HepG2 (cell line): ENCODE data around the gene ADAMTS14. TPM values are rescaled to one million over a fixed set of nuclear protein-coding genes. Genes with fewer than 3 reads are reported as not detected.

Source experiments
- ATAC-seq: fragments of 200-7000 bp; cut with Tn5 transposase; 3 replicates; pipeline ENCODE4 v1.9.1; 2020; ENCODE audit warnings: mild to moderate bottlenecking, moderate library complexity
- BruUV-seq: library from RNA; stranded (reverse); fragments of 400-500 nt; replicated peaks from 2 replicates; lab custom pipeline; 2021; lab: Mats Ljungman, UMichigan
- CTCF ChIA-PET: fragments of 300-600 bp; formaldehyde crosslinking; extraction: SDS; loops from one replicate; lab custom pipeline; 2021; ENCODE audit warnings: low total read pairs, inconsistent platforms, low intra/inter-chr PET ratio; lab: Yijun Ruan, JAX
- POLR2A ChIA-PET: fragments of 350-600 bp; sonication (Branson Sonifier 250); formaldehyde crosslinking; loops from one replicate; lab custom pipeline; 2020; ENCODE audit warnings: antibody characterized with exemption, inconsistent platforms; lab: Yijun Ruan, JAX
- DNase-seq: peaks from one replicate; pipeline ENCODE4 v3.0.0-alpha.2; 2015; ENCODE audit warnings: low spot score
- FAIRE-seq: peaks from 3 replicates; lab custom pipeline; 2011; peaks lifted over from hg19 to GRCh38; lab: Jason Lieb, UNC
- H2AFZ ChIP-seq: one replicate; pipeline ENCODE4 v1.6.1; 2011; ENCODE audit warnings: low read length, inconsistent platforms
- H3K27ac ChIP-seq: fragments of 300-600 bp; 3 replicates; pipeline ENCODE4 v1.8.0; 2011; ENCODE audit warnings: mixed run types, mild to moderate bottlenecking, mixed read lengths, low read length, inconsistent platforms; ENCODE audit not compliant: insufficient read depth; ENCODE audit errors: extremely low read length
- H3K27me3 ChIP-seq, 2 experiments: fragments of 200-600 bp in 1 of 2; 2 replicates in 1 of 2; 3 replicates in 1 of 2; pipeline versions ENCODE4 v1.6.0 to v1.8.0; 2011; ENCODE audit warnings: low read length in 2 of 2, mild to moderate bottlenecking in 2 of 2, moderate library complexity in 2 of 2, inconsistent platforms in 1 of 2; ENCODE audit not compliant: insufficient read depth in 2 of 2, control insufficient read depth in 1 of 2
- H3K36me3 ChIP-seq, 2 experiments: fragments of 200-600 bp in 1 of 2; replicated peaks in 1 of 2; 2 replicates in 1 of 2; 3 replicates in 1 of 2; pipeline versions ENCODE4 v1.5.1 to v1.8.0; 2011; ENCODE audit warnings: low read length in 2 of 2, inconsistent platforms in 1 of 2; ENCODE audit not compliant: insufficient read depth in 2 of 2, control insufficient read depth in 1 of 2
- H3K4me1 ChIP-seq: 2 replicates; pipeline ENCODE4 v1.5.1; 2012; ENCODE audit warnings: low read length, inconsistent platforms; ENCODE audit not compliant: insufficient read depth
- H3K4me2 ChIP-seq: 2 replicates; pipeline ENCODE4 v1.6.0; 2011; ENCODE audit warnings: low read depth, low read length, inconsistent platforms
- H3K4me3 ChIP-seq, 3 experiments: fragments of 200-600 bp in 1 of 3; sonication (generic), shearing (Covaris generic) in 1 of 3; replicated peaks in 1 of 3; 2 replicates each; pipeline ENCODE4 v1.5.1; 2011 to 2016; ENCODE audit warnings: low read length in 3 of 3, inconsistent platforms in 2 of 3, low read depth in 2 of 3, mild to moderate bottlenecking in 2 of 3, control low read depth in 1 of 3, mixed read lengths in 1 of 3; ENCODE audit not compliant: insufficient read depth in 1 of 3
- H3K79me2 ChIP-seq: one replicate; pipeline ENCODE4 v1.6.1; 2011; ENCODE audit warnings: low read length, inconsistent platforms; ENCODE audit not compliant: insufficient read depth
- H3K9ac ChIP-seq: 2 replicates; pipeline ENCODE4 v1.6.0; 2011; ENCODE audit warnings: mild to moderate bottlenecking, low read depth, low read length, inconsistent platforms; ENCODE audit not compliant: insufficient read depth
- H3K9me3 ChIP-seq: 2 replicates; pipeline ENCODE4 v1.5.1; 2012; ENCODE audit warnings: mild to moderate bottlenecking, low read length
- H4K20me1 ChIP-seq: 2 replicates; pipeline ENCODE4 v1.6.0; 2011; ENCODE audit warnings: inconsistent platforms, mild to moderate bottlenecking, low read length, moderate library complexity; ENCODE audit not compliant: insufficient read depth
- ESRRA ChIP-seq: sonication (generic); formaldehyde crosslinking; IDR thresholded peaks from 2 replicates; pipeline ENCODE4 v1.5.1; 2020; ENCODE audit warnings: mild to moderate bottlenecking, low read depth, missing genetic modification reagents
- FOSL1 ChIP-seq: sonication (generic); formaldehyde crosslinking; IDR thresholded peaks from 2 replicates; pipeline ENCODE4 v1.9.0; 2021; ENCODE audit warnings: missing genetic modification reagents, borderline replicate concordance
- JUN ChIP-seq: sonication (generic); formaldehyde crosslinking; IDR thresholded peaks from 2 replicates; pipeline ENCODE4 v1.4.0; 2020; ENCODE audit warnings: mild to moderate bottlenecking, missing genetic modification reagents
- NR2F1 ChIP-seq, 2 experiments: fragments of 450-650 bp in 1 of 2; formaldehyde crosslinking in 1 of 2; IDR thresholded peaks; 2 replicates each; pipeline versions ENCODE4 v1.5.0 to v1.6.1; 2016 to 2020; ENCODE audit warnings: mild to moderate bottlenecking in 1 of 2, missing compliant biosample characterization in 1 of 2, missing genetic modification reagents in 1 of 2, moderate library complexity in 1 of 2
- PITX1 ChIP-seq: sonication (generic); formaldehyde crosslinking; IDR thresholded peaks from 2 replicates; pipeline ENCODE4 v1.5.1; 2020; ENCODE audit warnings: mild to moderate bottlenecking, missing genetic modification reagents
- RFXANK ChIP-seq: IDR thresholded peaks from 2 replicates; pipeline ENCODE4 v1.6.1; 2016
- STAG1 ChIP-seq: sonication (generic); formaldehyde crosslinking; IDR thresholded peaks from 2 replicates; pipeline ENCODE4 v1.4.0; 2020; ENCODE audit warnings: missing genetic modification reagents
- ZBTB7A ChIP-seq: sonication (generic); formaldehyde crosslinking; IDR thresholded peaks from 2 replicates; pipeline ENCODE4 v1.8.0; 2022; ENCODE audit warnings: mild to moderate bottlenecking, missing genetic modification reagents
- ZEB1 ChIP-seq: IDR thresholded peaks from 2 replicates; pipeline ENCODE4 v1.6.1; 2012; ENCODE audit warnings: mild to moderate bottlenecking, low read depth, inconsistent platforms; ENCODE audit not compliant: insufficient replicate concordance
- ZNF136 ChIP-seq: sonication (generic); formaldehyde crosslinking; IDR thresholded peaks from 2 replicates; pipeline ENCODE4 v1.8.1; 2022; ENCODE audit warnings: low read depth, mild to moderate bottlenecking, moderate library complexity, missing genetic modification reagents
- ZNF451 ChIP-seq: sonication (generic); formaldehyde crosslinking; IDR thresholded peaks from 2 replicates; pipeline ENCODE4 v1.5.0; 2020; ENCODE audit warnings: mild to moderate bottlenecking, missing genetic modification reagents
- ZNF546 ChIP-seq: sonication (generic); formaldehyde crosslinking; conservative IDR thresholded peaks from 2 replicates; pipeline ENCODE4 v1.8.1; 2023; ENCODE audit warnings: mild to moderate bottlenecking, missing genetic modification reagents
- WGBS: methylation state at CpG from one replicate; pipeline ENCODE4 v1.1.6; 2017; ENCODE audit warnings: low lambda C conversion rate; 5-methylcytosine and 5-hydroxymethylcytosine counted together
- in situ Hi-C: cut with HindIII; loops from 2 replicates; pipeline ENCODE4 v1.10.0; 2017; ENCODE audit warnings: low pct_unique_long_range_greater_than_20kb; ENCODE audit not compliant: extremely low pct_ligation_motif_present
- intact Hi-C: fragments of 100-400 bp; cut with micrococcal nuclease; formaldehyde crosslinking; loops from one replicate; pipeline ENCODE4 v1.10.0; 2022; ENCODE audit not compliant: unreplicated experiment
- polyA plus RNA-seq, 8 experiments: library from polyadenylated mRNA; depleted of rRNA in 3 of 8; stranded (reverse) in 7 of 8; unstranded in 1 of 8; fragments of >200 nt; fragmentation: Illumina TruSeq in 4 of 8; extraction: Trizol in 4 of 8; gene quantifications; 2 replicates each; pipeline versions ENCODE4 v1.2.1 to v1.2.3, GENCODE V29; 2011 to 2016; ENCODE audit warnings: low read depth in 4 of 8, missing spikeins in 1 of 8, mixed read lengths in 1 of 8; ENCODE audit not compliant: insufficient read depth in 1 of 8
- total RNA-seq, 5 experiments: library from RNA; depleted of rRNA; stranded (reverse); fragments of >200 nt; fragmentation: Illumina TruSeq; extraction: Trizol; gene quantifications; 2 replicates each; pipeline ENCODE4 v1.2.3, GENCODE V29; 2016; ENCODE audit warnings: low read depth in 1 of 5
- TF ChIP-seq, protein P1 (sequence below): sonication (generic); formaldehyde crosslinking; IDR thresholded peaks from 2 replicates; pipeline ENCODE4; 2020; ENCODE audit warnings: missing genetic modification reagents, mild to moderate bottlenecking, borderline replicate concordance
- TF ChIP-seq, protein P2 (sequence below): sonication (generic); formaldehyde crosslinking; IDR thresholded peaks from 2 replicates; pipeline ENCODE4 v1.4.0; 2020; ENCODE audit warnings: missing genetic modification reagents, borderline replicate concordance
- TF ChIP-seq, protein P3 (sequence below): sonication (generic); formaldehyde crosslinking; conservative IDR thresholded peaks from 2 replicates; pipeline ENCODE4 v1.4.0; 2020; ENCODE audit warnings: missing genetic modification reagents

ADAMTS14 gene
- total and polyA plus RNA-seq, 2 of the 13 experiments (the other 11 are each of a cell fraction or from before 2014, with no cell fraction given): 0.04 to 0.07 TPM

DNA sequence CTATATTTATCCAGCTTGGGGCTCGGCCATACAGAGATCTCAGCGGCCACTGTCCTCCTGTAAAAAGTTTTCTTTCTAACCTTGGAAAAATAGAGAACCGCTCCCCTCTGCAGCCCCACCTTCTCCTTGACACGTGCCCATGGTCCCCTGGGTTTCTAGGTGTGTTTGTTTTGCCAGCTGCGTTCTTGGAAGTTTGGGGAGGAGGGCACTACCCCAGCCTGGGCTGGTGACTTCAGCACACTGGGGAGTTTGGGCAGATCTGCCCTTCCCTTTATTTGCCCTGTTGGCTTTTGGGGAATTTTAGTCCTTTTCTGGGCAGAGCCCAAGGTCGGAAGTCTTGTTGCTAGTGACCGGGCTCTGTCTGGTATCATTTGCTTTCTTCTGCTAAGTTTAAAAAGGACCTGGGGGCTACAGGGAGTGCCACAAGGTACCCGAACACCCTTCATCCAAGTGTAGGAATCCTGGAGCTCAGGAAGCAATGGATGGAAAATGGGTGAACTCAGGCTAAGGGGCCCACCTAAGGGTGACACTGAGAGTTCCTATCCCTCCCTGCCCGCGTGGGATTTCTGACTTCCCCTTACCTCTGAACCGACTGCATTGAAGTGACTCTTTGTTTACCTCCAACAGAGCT lies 1.7 kb downstream of the ADAMTS14 start:
- Histone ChIP-seq H2AFZ (no peak overlapping the region), H3K36me3 (no peaks in the 10 kb centered on the region), H3K79me2 (no peaks in the 10 kb centered on the region), H4K20me1 (no peaks in the 10 kb centered on the region), H3K4me3 (no peak overlapping the region), H3K9me3 (no peaks in the 10 kb centered on the region), H3K27ac (no peak overlapping the region), H3K27me3 (peaks cover 2 to 21% of the 10 kb centered on the region in 2 experiments), H3K9ac (no peak overlapping the region), H3K4me2 (no peak overlapping the region), H3K4me1 (peaks cover 11% of the 10 kb centered on the region)
- no peak for DNase-seq
- ChIA-PET CTCF (no interaction called here), POLR2A (no interaction called here)
- intact Hi-C loops: loop anchor here (10.0 kb wide), 1 partner anchor 119 kb away; no protein-coding TSS in a partner anchor
- WGBS: 50% methylated on average over 8 of the region's 11 CpGs
- in situ Hi-C loops: no loop called here
- FAIRE-seq: no peak
- no TSS peak for BruUV-seq
- no peak for ATAC-seq
- no peak for TF ChIP-seq ZBTB7A (CRISPR knock-in tag)
- no peak for TF ChIP-seq ZNF546
- TF ChIP-seq, protein P1, sequence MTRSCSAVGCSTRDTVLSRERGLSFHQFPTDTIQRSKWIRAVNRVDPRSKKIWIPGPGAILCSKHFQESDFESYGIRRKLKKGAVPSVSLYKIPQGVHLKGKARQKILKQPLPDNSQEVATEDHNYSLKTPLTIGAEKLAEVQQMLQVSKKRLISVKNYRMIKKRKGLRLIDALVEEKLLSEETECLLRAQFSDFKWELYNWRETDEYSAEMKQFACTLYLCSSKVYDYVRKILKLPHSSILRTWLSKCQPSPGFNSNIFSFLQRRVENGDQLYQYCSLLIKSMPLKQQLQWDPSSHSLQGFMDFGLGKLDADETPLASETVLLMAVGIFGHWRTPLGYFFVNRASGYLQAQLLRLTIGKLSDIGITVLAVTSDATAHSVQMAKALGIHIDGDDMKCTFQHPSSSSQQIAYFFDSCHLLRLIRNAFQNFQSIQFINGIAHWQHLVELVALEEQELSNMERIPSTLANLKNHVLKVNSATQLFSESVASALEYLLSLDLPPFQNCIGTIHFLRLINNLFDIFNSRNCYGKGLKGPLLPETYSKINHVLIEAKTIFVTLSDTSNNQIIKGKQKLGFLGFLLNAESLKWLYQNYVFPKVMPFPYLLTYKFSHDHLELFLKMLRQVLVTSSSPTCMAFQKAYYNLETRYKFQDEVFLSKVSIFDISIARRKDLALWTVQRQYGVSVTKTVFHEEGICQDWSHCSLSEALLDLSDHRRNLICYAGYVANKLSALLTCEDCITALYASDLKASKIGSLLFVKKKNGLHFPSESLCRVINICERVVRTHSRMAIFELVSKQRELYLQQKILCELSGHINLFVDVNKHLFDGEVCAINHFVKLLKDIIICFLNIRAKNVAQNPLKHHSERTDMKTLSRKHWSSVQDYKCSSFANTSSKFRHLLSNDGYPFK: no peak
- TF ChIP-seq ZNF136 (CRISPR knock-in tag): no peak
- TF ChIP-seq FOSL1 (CRISPR knock-in tag): no peak
- TF ChIP-seq STAG1 (CRISPR knock-in tag): no peak
- TF ChIP-seq RFXANK (CRISPR knock-in tag): no peak
- TF ChIP-seq, protein P2, sequence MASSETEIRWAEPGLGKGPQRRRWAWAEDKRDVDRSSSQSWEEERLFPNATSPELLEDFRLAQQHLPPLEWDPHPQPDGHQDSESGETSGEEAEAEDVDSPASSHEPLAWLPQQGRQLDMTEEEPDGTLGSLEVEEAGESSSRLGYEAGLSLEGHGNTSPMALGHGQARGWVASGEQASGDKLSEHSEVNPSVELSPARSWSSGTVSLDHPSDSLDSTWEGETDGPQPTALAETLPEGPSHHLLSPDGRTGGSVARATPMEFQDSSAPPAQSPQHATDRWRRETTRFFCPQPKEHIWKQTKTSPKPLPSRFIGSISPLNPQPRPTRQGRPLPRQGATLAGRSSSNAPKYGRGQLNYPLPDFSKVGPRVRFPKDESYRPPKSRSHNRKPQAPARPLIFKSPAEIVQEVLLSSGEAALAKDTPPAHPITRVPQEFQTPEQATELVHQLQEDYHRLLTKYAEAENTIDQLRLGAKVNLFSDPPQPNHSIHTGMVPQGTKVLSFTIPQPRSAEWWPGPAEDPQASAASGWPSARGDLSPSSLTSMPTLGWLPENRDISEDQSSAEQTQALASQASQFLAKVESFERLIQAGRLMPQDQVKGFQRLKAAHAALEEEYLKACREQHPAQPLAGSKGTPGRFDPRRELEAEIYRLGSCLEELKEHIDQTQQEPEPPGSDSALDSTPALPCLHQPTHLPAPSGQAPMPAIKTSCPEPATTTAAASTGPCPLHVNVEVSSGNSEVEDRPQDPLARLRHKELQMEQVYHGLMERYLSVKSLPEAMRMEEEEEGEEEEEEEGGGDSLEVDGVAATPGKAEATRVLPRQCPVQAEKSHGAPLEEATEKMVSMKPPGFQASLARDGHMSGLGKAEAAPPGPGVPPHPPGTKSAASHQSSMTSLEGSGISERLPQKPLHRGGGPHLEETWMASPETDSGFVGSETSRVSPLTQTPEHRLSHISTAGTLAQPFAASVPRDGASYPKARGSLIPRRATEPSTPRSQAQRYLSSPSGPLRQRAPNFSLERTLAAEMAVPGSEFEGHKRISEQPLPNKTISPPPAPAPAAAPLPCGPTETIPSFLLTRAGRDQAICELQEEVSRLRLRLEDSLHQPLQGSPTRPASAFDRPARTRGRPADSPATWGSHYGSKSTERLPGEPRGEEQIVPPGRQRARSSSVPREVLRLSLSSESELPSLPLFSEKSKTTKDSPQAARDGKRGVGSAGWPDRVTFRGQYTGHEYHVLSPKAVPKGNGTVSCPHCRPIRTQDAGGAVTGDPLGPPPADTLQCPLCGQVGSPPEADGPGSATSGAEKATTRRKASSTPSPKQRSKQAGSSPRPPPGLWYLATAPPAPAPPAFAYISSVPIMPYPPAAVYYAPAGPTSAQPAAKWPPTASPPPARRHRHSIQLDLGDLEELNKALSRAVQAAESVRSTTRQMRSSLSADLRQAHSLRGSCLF (CRISPR knock-in tag): no peak
- TF ChIP-seq, protein P3, sequence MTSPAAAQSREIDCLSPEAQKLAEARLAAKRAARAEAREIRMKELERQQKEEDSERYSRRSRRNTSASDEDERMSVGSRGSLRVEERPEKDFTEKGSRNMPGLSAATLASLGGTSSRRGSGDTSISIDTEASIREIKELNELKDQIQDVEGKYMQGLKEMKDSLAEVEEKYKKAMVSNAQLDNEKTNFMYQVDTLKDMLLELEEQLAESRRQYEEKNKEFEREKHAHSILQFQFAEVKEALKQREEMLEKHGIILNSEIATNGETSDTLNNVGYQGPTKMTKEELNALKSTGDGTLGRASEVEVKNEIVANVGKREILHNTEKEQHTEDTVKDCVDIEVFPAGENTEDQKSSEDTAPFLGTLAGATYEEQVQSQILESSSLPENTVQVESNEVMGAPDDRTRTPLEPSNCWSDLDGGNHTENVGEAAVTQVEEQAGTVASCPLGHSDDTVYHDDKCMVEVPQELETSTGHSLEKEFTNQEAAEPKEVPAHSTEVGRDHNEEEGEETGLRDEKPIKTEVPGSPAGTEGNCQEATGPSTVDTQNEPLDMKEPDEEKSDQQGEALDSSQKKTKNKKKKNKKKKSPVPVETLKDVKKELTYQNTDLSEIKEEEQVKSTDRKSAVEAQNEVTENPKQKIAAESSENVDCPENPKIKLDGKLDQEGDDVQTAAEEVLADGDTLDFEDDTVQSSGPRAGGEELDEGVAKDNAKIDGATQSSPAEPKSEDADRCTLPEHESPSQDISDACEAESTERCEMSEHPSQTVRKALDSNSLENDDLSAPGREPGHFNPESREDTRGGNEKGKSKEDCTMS (CRISPR knock-in tag): no peak
- no peak for TF ChIP-seq PITX1 (CRISPR knock-in tag)
- TF ChIP-seq ESRRA (CRISPR knock-in tag): no peak
- TF ChIP-seq ZEB1: no peak
- no peak for TF ChIP-seq ZNF451
- no peak for TF ChIP-seq JUN (CRISPR knock-in tag)
- TF ChIP-seq NR2F1 (CRISPR knock-in tag; IDR thresholded peaks at IDR 0.05): no peak
